RWPE2 (cell line): Measurements from ENCODE around the gene OS9.
A peak's percentile ranks its signal among the peaks of the same experiment; 100 is the strongest.

Experiments used
- ATAC-seq: fragments of 200-7000 bp; cut with Tn5 transposase; 3 replicates; pipeline ENCODE4 v1.9.1; 2021; ENCODE audit warnings: low read depth
- DNase-seq: peaks from one replicate; pipeline ENCODE4 v3.0.0-alpha.2; 2020; ENCODE audit warnings: low spot score
- H3K27ac ChIP-seq: fragments of 450-650 bp; 2 replicates; pipeline ENCODE4 v1.5.1; 2017; ENCODE audit warnings: mild to moderate bottlenecking; ENCODE audit not compliant: poor library complexity, severe bottlenecking
- H3K27me3 ChIP-seq: fragments of 250-450 bp; sonication (Bioruptor Pico); 2 replicates; pipeline ENCODE4 v1.5.1; 2021; ENCODE audit warnings: mild to moderate bottlenecking, moderate library complexity; ENCODE audit not compliant: insufficient read depth, poor library complexity, severe bottlenecking
- H3K36me3 ChIP-seq: fragments of 250-450 bp; sonication (Bioruptor Pico); 2 replicates; pipeline ENCODE4 v1.5.1; 2020; ENCODE audit warnings: low read depth, mild to moderate bottlenecking, moderate library complexity
- H3K4me1 ChIP-seq: fragments of 250-450 bp; sonication (Bioruptor Pico); 2 replicates; pipeline ENCODE4 v1.5.1; 2021; ENCODE audit warnings: mild to moderate bottlenecking, moderate library complexity; ENCODE audit not compliant: insufficient read depth, poor library complexity, severe bottlenecking
- H3K4me3 ChIP-seq: fragments of 250-450 bp; sonication (Bioruptor Pico); 2 replicates; pipeline ENCODE4 v1.5.1; 2021; ENCODE audit warnings: mild to moderate bottlenecking, moderate library complexity; ENCODE audit not compliant: severe bottlenecking
- H3K9me3 ChIP-seq: fragments of 250-450 bp; sonication (Bioruptor Pico); 2 replicates; pipeline ENCODE4 v1.5.1; 2021; ENCODE audit warnings: mild to moderate bottlenecking, moderate library complexity; ENCODE audit not compliant: severe bottlenecking
- TF ChIP-seq, protein P1 (sequence below): fragments of 450-650 bp; IDR thresholded peaks from one replicate; pipeline ENCODE4 v1.5.1; 2017; ENCODE audit warnings: mild to moderate bottlenecking, moderate library complexity; ENCODE audit not compliant: poor library complexity, severe bottlenecking

The OS9 gene

DNA sequence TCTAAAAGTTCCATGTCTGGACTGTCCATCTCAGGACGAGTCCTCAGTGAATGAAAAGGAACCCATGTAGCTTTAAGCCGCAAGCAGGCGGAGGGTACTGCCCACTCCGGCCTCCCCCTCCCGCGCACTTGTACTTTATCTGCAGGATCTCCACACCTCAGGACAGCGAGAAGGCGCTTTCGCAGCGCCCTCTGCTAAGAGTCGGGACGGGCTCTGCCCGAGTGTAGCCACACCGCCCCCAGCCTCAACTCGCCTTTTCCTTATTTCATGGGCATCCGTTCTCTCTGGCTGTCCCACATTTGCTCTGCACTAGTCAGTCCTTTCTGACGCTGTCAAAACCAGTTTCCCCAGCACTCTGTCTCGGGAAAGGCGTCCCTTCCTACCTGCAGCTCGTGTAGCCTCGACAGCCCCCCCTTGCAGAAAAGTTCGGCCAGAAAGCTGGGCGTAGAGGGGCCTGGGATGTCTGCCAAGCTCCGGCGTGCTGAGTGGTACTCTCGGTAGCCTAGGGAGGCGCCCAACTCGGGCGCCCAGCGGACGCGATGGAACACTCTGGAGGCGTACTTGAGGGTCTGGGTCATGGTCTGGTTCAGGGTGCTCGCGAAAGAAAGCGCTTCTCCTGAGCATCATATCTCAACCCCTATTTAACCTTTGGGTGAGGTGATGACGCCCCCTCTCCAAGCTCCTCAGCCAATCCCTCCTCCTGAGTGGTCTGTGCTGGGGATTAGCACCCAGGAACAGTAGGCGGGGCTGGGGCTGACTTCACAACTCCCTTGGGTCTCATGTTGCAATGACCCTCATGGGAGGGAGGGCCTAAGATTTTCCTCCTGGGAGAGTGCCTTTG is 72.8 kb downstream of the OS9 start, which contains the start of gene CYP27B1:
Gene CYP27B1 (minus strand): TSS at position 615 of the 841 bp plus-strand sequence. CDS start 37 bp downstream, at position 578.
- H3K9me3 ChIP-seq, result no peaks in the 10 kb centered on the region
- peak within 1 kb of the TSS; percentile 83 for H3K27ac ChIP-seq
- TF ChIP-seq, protein P1, sequence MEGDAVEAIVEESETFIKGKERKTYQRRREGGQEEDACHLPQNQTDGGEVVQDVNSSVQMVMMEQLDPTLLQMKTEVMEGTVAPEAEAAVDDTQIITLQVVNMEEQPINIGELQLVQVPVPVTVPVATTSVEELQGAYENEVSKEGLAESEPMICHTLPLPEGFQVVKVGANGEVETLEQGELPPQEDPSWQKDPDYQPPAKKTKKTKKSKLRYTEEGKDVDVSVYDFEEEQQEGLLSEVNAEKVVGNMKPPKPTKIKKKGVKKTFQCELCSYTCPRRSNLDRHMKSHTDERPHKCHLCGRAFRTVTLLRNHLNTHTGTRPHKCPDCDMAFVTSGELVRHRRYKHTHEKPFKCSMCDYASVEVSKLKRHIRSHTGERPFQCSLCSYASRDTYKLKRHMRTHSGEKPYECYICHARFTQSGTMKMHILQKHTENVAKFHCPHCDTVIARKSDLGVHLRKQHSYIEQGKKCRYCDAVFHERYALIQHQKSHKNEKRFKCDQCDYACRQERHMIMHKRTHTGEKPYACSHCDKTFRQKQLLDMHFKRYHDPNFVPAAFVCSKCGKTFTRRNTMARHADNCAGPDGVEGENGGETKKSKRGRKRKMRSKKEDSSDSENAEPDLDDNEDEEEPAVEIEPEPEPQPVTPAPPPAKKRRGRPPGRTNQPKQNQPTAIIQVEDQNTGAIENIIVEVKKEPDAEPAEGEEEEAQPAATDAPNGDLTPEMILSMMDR, result no peak
- H3K4me1 ChIP-seq, result peaks cover 4% of the 10 kb centered on the region
- peak within 1 kb of the TSS; percentile 55 for H3K4me3 ChIP-seq
- H3K27me3 ChIP-seq, result no peaks in the 10 kb centered on the region
- ATAC-seq (peak; percentile 54), DNase-seq (peak; percentile 85)
- peaks cover 43% of the 10 kb centered on the region for H3K36me3 ChIP-seq

DNA sequence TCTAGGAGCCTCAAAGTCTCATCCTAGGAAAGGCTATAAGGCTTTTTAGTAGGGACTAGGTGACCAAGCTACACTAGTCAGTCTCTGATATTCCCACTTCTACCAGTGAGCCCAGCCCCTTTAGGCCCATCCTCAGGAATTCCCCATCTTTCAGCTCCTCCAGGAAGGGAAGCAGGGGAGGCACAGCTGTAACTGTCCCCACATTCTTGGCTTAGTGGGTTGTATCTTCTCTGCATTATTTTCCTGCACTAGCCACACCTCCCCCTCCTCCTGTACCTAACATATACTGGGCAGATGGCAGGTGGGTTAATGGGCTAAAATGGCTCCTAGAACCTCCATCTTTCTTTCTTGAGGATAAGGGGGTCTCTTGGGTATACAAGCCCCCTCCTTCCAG is 73.4 kb downstream of the OS9 start:
- DNase-seq, result no peak
- TF ChIP-seq, protein P1, result no peak
- no peaks in the 10 kb centered on the region for H3K9me3 ChIP-seq
- H3K4me3 ChIP-seq, result peak overlapping the region; percentile 55
- H3K27ac ChIP-seq, result peak overlapping the region; percentile 83
- peaks cover 37% of the 10 kb centered on the region for H3K36me3 ChIP-seq
- no peaks in the 10 kb centered on the region for H3K27me3 ChIP-seq
- ATAC-seq, result no peak
- H3K4me1 ChIP-seq, result peaks cover 4% of the 10 kb centered on the region

DNA sequence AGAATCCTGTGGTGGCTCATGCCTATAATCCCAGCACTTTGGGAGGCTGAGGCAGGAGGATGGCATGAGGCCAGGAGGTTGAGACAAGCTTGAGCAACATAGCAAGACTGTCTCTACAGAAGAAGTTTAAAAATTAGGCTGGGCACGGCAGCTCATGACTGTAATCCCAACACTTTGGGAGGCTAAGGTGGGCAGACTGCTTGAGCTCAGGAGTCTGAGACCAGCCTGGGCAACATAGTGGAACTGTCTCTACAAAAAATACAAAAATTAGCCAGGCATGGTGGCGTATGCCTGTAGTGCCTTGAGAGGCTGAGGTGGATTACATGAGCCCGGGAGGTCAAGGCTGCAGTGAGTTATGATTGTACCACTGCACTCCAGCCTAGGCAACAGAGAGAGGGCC is 73.9 kb downstream of the OS9 start:
- Histone ChIP-seq H3K27ac (peak overlapping the region; percentile 83), H3K27me3 (no peaks in the 10 kb centered on the region), H3K36me3 (peaks cover 31% of the 10 kb centered on the region), H3K4me1 (peaks cover 4% of the 10 kb centered on the region), H3K9me3 (no peaks in the 10 kb centered on the region), H3K4me3 (no peak overlapping the region)
- TF ChIP-seq, protein P1, result no peak
- DNase-seq (no peak), ATAC-seq (no peak)

DNA sequence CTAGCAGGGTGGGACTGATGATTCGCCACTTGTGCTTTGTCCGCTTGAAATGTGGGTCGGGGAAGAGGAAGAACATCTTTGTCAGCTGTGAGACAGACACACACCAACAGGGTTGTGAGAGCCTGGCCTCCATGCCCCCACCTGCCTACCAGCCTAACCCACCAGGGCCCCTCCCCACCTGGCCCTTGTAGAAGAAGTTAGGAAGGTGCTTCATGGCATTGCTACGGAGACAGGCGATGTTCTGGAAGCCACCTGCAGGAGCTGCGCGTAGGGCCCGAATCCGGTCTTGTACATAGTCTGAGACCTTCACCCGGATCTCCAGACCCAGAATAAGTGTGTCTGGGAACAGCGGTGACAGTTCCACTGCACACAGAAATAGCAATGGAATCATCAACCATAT is 75.7 kb downstream of the OS9 start:
- H3K4me1 ChIP-seq, result peaks cover 4% of the 10 kb centered on the region

More for the DNA sequence above, 75.7 kb downstream of the OS9 start:
- no peak overlapping the region for H3K27ac ChIP-seq
- DNase-seq, result no peak
- ATAC-seq, result no peak
- H3K27me3 ChIP-seq, result no peaks in the 10 kb centered on the region
- peaks cover 27% of the 10 kb centered on the region for H3K36me3 ChIP-seq
- no peak overlapping the region for H3K4me3 ChIP-seq
- H3K9me3 ChIP-seq, result no peaks in the 10 kb centered on the region
- TF ChIP-seq, protein P1, result no peak
